ENCODE measurements around the gene FA2H.

The FA2H gene

GRCh38 chr16:74771656-74772315 lies 2.8 kb downstream of the FA2H start:
- Histone ChIP-seq H2AFZ (no peak overlapping the region), H3K27ac (no peak overlapping the region), H3K9ac (no peak overlapping the region), H3K9me3 (ENCODE audit: control insufficient read depth, low read length) (no peaks in the 10 kb centered on the region), H3K4me2 (ENCODE audit: low read length) (no peak overlapping the region), H3K36me3 (ENCODE audit: control insufficient read depth, insufficient read depth, low read length) (no peaks in the 10 kb centered on the region), H3K27me3 (ENCODE audit: control insufficient read depth, insufficient read depth, low read length) (no peaks in the 10 kb centered on the region), H3K79me2 (no peaks in the 10 kb centered on the region), H3K4me1 (no peaks in the 10 kb centered on the region), H3K4me3 (ENCODE audit: low read depth, low read length) (no peak overlapping the region)
- no peak for TF ChIP-seq CTCF (IDR thresholded peaks at IDR 0.05)

GRCh38 chr16:74770831-74771526 lies 3.6 kb downstream of the FA2H start:
- TF ChIP-seq CTCF (IDR thresholded peaks at IDR 0.05) = no peak
- no peak overlapping the region for H3K4me3 ChIP-seq (ENCODE audit: low read depth, low read length)
- H3K79me2 ChIP-seq = no peaks in the 10 kb centered on the region
- no peak overlapping the region for H2AFZ ChIP-seq
- no peaks in the 10 kb centered on the region for H3K36me3 ChIP-seq (ENCODE audit: control insufficient read depth, insufficient read depth, low read length)
- no peak overlapping the region for H3K9ac ChIP-seq
- no peak overlapping the region for H3K4me2 ChIP-seq (ENCODE audit: low read length)
- H3K4me1 ChIP-seq = no peaks in the 10 kb centered on the region
- H3K27me3 ChIP-seq (ENCODE audit: control insufficient read depth, insufficient read depth, low read length) = no peaks in the 10 kb centered on the region
- no peak overlapping the region for H3K27ac ChIP-seq
- no peaks in the 10 kb centered on the region for H3K9me3 ChIP-seq (ENCODE audit: control insufficient read depth, low read length)

GRCh38 chr16:74769586-74770190 lies 4.9 kb downstream of the FA2H start:
- H3K27ac ChIP-seq = no peak overlapping the region

GRCh38 chr16:74768239-74768638 lies 6.4 kb downstream of the FA2H start:
- no peak overlapping the region for H2AFZ ChIP-seq
- no peaks in the 10 kb centered on the region for H3K27me3 ChIP-seq (ENCODE audit: control insufficient read depth, insufficient read depth, low read length)
- H3K4me3 ChIP-seq (ENCODE audit: low read depth, low read length) = no peak overlapping the region
- no peak overlapping the region for H3K4me2 ChIP-seq (ENCODE audit: low read length)
- H3K9me3 ChIP-seq (ENCODE audit: control insufficient read depth, low read length) = no peaks in the 10 kb centered on the region
- H3K27ac ChIP-seq = no peak overlapping the region
- H3K79me2 ChIP-seq = no peaks in the 10 kb centered on the region
- H3K4me1 ChIP-seq = no peaks in the 10 kb centered on the region
- H3K36me3 ChIP-seq (ENCODE audit: control insufficient read depth, insufficient read depth, low read length) = no peaks in the 10 kb centered on the region
- H3K9ac ChIP-seq = no peak overlapping the region
- no peak for TF ChIP-seq CTCF (IDR thresholded peaks at IDR 0.05)

More at GRCh38 chr16:74769586-74770190, 4.9 kb downstream of the FA2H start:
- no peak overlapping the region for H3K4me2 ChIP-seq (ENCODE audit: low read length)
- no peaks in the 10 kb centered on the region for H3K36me3 ChIP-seq (ENCODE audit: control insufficient read depth, insufficient read depth, low read length)
- no peak for TF ChIP-seq CTCF (IDR thresholded peaks at IDR 0.05)
- no peak overlapping the region for H3K9ac ChIP-seq
- H3K4me1 ChIP-seq = no peaks in the 10 kb centered on the region
- H3K4me3 ChIP-seq (ENCODE audit: low read depth, low read length) = no peak overlapping the region
- no peaks in the 10 kb centered on the region for H3K9me3 ChIP-seq (ENCODE audit: control insufficient read depth, low read length)
- no peaks in the 10 kb centered on the region for H3K27me3 ChIP-seq (ENCODE audit: control insufficient read depth, insufficient read depth, low read length)
- H3K79me2 ChIP-seq = no peaks in the 10 kb centered on the region
- H2AFZ ChIP-seq = no peak overlapping the region

Data from parathyroid adenoma (tissue), 2 donors.